ENCODE measurements around the gene DHODH.
"Not testable (repeated sequence)": the region's sequence is repeated elsewhere in the genome, so short reads cannot be mapped to it uniquely, and the experiment has no call there.

Gene DHODH

DNA sequence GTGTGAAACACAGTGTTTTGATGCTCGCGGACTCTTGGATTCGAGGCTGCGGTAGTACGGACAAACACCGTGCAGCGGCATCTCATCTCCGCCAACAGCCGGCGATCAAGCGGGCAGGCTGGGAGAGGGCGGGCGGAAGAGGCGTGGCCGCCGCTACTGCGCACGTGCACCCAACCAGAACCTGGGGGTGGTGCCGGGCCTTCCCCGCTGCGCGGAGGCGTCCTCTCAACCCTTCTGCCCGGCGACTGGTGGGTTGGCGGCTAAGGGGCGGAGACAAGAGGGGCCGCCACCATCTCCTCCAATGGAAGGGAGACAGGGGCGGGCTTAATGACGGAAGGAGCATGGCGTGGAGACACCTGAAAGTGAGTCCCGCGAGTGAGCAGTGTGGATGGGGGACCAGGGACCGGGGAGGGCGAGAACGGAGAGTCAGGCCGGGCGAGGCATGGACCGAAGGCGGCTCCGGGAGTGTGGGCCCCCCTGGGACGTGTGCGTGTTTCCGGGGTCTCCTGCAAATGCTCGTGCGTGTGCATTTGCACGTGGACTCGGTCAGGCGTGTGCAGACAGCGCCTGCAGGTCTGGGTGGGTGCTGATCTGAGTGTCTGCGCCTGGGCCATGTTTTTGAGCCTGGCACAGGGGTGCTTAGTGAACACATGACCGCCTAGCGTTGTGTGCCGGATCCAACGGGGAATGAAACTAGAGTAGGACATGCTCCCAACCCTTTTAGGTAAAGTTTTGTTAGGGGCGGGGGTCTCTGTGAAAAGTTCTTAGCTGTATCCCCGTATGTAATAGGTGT lies at the start of gene DHODH:
Gene DHODH (plus strand): TSS at position 321 of the 793 bp plus-strand sequence. CDS start 21 bp downstream, at position 342.
- peak; percentile 96 for DNase-seq

DNA sequence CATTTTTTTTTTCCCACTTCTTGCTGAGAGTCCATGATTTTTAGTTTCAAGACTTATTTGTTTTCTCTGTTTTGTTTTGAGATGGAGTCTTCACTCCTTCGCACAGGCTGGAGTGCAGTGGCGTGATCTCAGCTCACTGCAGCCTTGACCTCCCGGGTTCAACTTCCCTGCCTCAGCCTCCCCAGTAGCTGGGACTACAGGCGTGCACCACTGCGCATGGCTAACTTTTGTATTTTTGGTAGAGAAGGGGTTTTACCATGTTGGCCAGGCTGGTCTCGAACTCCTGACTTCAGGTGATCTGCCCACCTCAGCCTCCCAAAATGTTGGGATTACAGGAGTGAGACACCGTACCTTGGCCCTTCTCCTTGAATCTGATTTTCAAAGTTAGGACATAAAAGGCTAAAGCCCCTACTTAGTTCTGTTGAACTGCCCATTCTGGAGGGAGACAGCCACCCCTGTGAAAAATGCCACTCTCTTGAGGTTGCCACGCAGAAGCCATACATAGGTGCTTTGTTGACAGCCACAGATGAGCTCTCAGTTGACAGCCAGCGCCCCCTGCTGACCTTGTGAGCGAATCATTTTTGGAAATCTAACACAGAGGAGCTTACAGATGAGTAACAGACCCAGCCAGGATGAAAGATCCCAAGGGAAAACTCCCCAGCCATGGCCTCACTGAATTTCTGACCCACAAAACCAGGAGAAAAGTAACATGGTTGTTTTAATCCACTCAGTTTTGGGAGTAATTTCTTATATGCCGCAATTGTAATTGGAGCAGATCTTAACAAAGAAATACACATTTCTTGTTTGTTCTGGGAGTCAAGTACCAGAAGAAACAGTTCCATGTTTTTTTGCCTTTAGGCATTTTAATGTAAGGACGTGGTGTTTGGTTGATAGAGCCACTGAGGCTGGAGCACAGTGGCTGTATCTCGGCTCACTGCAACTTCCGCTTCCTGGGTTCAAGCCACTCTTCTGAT lies 47.2 kb upstream of the DHODH start:
- peak; percentile 69 for DNase-seq

GRCh38 chr16:71963125-71963875 lies 45.2 kb upstream of the DHODH start:
- no peak for DNase-seq

GRCh38 chr16:71965223-71965622 lies 43.3 kb upstream of the DHODH start:
- no peak for DNase-seq

GRCh38 chr16:71966932-71967331 lies 41.6 kb upstream of the DHODH start:
- DNase-seq = no peak

GRCh38 chr16:71969353-71969752 lies 39.2 kb upstream of the DHODH start:
- DNase-seq = no peak

DNA sequence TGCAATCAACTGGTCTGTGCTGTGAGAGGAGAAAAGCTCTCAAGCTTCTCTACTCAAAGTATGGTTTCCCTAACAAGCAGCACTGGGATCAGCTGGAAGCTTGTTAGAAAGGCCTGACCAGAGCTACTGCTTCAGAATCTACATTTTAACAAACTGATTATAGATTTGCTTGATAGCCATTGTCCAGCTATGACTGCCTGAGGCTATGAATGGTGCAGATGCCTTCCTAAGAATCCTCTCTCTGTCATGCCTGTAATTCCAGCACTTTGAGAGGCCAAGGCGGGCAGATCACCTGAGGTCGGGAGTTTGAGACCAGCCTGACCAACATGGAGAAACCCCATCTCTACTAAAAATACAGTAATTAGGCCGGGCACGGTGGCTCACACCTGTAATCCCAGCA lies 37.0 kb upstream of the DHODH start:
- DNase-seq = no peak

GRCh38 chr16:71972356-71972755 lies 36.2 kb upstream of the DHODH start:
- no peak for DNase-seq

DNA sequence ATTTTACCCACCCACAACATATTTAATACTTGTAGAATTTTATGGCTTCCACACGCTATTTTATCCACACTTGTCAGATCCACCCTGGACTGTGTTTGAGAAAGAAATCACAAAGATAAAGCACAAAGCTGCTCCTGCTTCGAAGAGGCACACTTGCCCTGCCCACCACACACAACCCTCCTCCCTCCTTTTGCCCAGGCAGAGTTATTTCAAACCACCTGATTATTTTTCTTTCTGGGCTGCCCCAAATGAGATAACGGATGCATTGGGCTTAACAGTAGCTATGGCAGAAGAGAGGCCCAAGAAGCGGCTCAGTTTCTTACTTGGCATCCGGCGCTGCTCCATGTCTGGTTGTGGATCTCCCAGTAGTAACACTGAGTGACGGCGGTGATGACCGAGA lies 35.5 kb upstream of the DHODH start:
- no peak for DNase-seq

DNA sequence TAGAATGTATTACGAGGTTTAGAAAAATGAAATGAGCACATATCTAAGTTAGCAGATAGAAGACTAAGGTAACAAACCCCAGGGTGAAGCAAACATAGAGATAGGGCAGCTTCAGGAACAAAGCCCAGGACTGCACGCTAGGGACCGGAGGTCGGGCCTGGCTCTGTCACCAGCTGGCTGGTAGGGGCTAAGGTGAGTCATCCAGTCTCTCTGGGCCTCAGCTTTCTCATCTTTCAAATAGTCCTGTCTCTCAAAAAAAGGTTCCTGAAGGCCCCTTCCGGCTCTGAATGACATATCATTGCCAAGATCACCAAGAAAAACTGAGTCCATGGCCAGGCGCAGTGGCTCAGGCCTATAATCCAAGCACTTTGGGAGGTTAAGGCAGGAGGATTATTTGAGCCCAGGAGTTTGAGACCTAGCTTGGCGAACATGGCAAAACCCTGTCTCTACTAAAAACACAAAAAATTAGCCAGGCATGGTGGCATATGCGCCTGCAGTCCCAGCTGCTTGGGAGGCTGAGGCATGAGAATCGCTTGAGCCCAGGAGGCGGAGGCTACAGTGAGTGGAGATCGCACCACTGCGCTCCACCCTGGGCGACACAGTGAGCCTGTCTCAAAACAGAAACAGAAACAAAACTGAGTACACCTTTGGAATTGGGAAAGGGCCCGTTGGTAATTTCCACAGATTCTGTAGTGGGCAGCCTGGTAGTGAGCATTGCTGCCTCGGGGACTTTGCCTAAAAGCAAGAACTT lies 34.3 kb upstream of the DHODH start:
- no peak for DNase-seq

GRCh38 chr16:71985262-71985974 lies 23.1 kb upstream of the DHODH start:
- no peak for DNase-seq

DNA sequence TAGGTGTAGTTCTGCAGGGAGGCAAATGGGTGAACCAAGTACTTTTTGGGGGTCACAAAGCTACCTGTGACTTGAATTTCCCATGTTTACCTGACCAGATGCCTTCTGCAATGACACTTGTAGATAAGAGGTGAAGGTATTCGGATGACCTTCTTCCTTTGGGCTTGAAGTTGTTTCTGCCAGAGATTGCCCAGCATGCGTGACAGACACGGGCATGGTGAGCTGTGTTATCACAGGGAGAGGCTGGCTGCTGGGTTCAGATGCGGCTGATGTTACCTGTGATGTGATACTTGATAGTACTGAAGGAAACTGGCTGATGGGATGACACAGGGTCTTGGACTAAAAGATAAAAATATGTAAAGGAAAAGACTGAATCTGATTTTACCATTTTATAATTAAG lies 22.4 kb upstream of the DHODH start:
- no peak for DNase-seq

- no peak for DNase-seq
These were observed 13.5 kb upstream of the DHODH start for GRCh38 chr16:71995038-71995437.

DNA sequence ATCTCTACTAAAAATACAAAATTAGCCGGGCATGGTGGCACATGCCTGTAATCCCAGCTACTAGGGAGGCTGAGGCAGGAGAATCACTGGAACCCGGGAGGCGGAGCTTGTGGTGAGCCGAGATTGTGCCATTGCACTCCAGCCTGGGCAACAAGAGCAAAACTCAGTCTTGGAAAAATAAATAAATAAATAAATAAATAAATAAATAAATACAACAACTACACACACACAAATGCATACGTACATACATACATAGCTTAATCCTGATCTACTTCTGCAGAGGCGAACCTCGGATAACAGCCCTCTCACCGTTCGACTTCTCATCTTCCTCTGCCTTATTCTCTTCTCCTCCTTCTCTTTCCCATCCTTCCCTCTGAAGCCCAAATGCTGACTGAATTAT lies 11.0 kb upstream of the DHODH start:
- not testable (repeated sequence) for DNase-seq

DNA sequence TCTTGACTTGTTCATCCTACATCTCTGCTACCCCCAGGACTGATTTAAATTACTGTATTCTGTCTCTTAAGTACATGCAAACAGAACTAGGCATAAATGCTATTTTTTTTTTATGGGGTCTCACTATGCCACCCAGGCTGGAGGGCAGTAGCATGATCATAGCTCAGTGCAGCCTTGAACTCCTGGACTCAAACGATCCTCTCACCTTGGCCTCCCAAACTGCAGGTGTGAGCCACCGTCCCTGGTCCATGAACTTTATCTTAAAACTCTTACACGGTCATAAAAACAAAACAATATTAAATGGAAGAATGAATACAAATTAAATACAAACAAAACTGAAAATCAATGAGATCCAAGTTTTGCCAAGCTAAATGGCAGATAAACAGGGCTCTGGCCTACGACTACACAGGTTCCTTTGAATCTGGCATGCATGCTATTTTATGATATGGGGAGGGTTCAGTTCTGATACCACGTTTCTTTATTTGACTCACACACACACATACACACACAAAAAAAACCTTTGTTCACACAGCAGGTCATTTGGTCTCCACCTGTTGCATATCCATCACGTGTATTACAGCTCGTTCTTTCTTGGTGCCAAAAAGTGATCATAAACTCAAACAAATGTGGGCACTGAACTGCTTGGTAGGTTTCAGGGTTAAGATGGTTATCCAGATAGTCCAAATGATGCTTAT lies 7.2 kb upstream of the DHODH start:
- DNase-seq = no peak

DNA sequence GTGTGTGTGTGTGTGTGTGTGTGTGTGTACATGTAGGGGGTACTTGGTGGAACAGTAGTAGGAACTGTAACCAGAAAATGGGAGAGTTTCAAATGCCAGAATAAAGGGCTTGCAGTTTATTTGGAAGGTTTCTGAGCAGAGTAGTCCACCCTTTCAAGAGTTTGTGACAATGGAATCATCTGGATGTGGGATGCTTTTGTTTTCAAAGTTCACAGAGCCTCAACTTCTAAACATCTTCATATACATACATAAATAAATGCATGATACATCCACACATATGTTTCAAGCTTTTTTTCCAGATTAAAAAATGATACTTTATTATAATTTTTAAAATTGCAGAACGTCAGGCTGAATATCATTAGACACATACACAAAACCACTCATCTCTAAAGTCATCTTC lies 5.9 kb upstream of the DHODH start:
- no peak for DNase-seq

- not testable (repeated sequence) for DNase-seq
These were observed 500 bp upstream of the DHODH start for GRCh38 chr16:72008065-72008423.

GRCh38 chr16:72009779-72010178 lies 1.2 kb downstream of the DHODH start:
- DNase-seq = no peak

DNA sequence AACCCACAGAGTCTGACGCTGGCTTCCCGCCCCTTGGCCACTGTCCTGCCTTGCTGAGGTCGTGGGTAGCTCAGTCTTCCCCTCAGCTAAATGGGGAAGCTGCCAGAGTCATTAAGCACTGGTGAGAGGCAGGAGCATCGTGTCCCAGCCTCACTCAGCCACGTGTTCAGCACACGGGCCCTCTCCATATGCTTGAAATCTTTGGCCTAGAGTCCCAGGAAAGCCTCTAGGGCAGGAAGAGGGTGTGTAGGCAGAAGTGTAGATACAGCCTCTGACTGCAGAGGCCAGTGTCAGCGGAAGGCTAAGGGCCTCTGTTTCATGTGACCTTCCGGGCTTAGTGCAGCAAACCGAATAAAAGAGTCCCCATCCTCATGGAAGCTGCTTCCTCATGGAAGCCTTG lies 4.1 kb downstream of the DHODH start:
- DNase-seq = no peak

DNA sequence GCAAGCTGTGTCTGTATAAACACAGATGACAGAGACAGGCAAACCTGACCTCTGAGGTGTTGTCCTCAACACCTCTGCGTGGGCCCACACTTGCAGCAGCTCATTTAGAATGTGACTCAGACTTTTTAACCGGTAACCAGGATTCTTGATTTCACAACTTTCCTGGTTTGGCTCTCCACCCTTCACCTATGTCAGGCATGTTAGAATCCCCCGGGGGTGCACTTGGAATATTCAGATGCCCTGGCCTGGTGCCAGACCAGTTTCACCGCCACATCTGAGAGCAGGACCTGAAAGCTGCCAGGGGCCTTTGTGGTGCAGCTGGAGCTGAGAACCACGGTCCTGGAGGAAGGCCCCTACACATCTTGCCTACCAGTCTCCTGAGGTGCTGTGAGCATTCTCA lies 4.8 kb downstream of the DHODH start:
- DNase-seq = no peak

All from COR-L47 (cell line).